ENCODE results near the gene LINC01488. TPM values are rescaled to one million over a fixed set of nuclear protein-coding genes. Genes with fewer than 3 reads are reported as not detected.
A peak's percentile ranks its signal among the peaks of the same experiment; 100 is the strongest.

Gene LINC01488
- total RNA-seq, 1 experiment from 2014 or later, result not detected

- H3K4me3 ChIP-seq, result no peak overlapping the region
- H3K79me2 ChIP-seq (ENCODE audit: low read depth), result 0 out of 2 replicates have a peak, but pooled peaks cover 5% of the 10 kb centered on the region
- TF ChIP-seq CTCF (conservative IDR thresholded peaks at IDR 0.05), result no peak
- no peak for TF ChIP-seq EZH2 (IDR thresholded peaks at IDR 0.05; ENCODE audit: low read depth)
- H3K27ac ChIP-seq, result no peak overlapping the region
- no TSS peak for BruUV-seq (replicated peaks)
- intact Hi-C loops (cut with micrococcal nuclease; ENCODE audit: unreplicated experiment), result no loop called here
- no peaks in the 10 kb centered on the region for H4K20me1 ChIP-seq (ENCODE audit: insufficient read depth)
- POLR2A ChIA-PET (ENCODE audit: unreplicated experiment), result interaction anchor here (0.7 kb wide), 1 partner anchor 752 kb away, joined by 5 read pairs; no protein-coding TSS in a partner anchor
- no peaks in the 10 kb centered on the region for H3K36me3 ChIP-seq (ENCODE audit: low read depth)
- H2AFZ ChIP-seq, result no peak overlapping the region
- no peak for DNase-seq
- no peaks in the 10 kb centered on the region for H3K27me3 ChIP-seq (ENCODE audit: insufficient read depth, low read depth)
- no peak overlapping the region for H3K4me2 ChIP-seq
- H3F3A ChIP-seq (ENCODE audit: insufficient read depth, low read depth), result peaks cover 47% of the 10 kb centered on the region
- no peaks in the 10 kb centered on the region for H3K9me2 ChIP-seq (ENCODE audit: insufficient read depth)
- CTCF ChIA-PET, result no interaction called here
- H3K9me3 ChIP-seq (ENCODE audit: insufficient read depth, low read depth), result no peaks in the 10 kb centered on the region
- H3K4me1 ChIP-seq (replicated peaks; ENCODE audit: insufficient read depth), result peaks cover 64% of the 10 kb centered on the region
Measured at GRCh38 chr11:69446108-69446507, 35.4 kb upstream of the LINC01488 start.

- BruUV-seq (replicated peaks), result no TSS peak
- peaks cover 30% of the 10 kb centered on the region for H3F3A ChIP-seq (ENCODE audit: insufficient read depth, low read depth)
- peak overlapping the region; percentile 24; the same call in 1 of the 2 replicates for H3K4me2 ChIP-seq
- no peak overlapping the region for H3K4me3 ChIP-seq
- no peaks in the 10 kb centered on the region for H3K36me3 ChIP-seq (ENCODE audit: low read depth)
- ChIA-PET POLR2A (ENCODE audit: unreplicated experiment) (interaction anchor here (0.7 to 1.0 kb wide), 2 partner anchors 66 to 150 kb away, joined by 3 to 4 read pairs; no protein-coding TSS in a partner anchor), CTCF (no interaction called here)
- 0 out of 2 replicates have a peak, but pooled peaks cover 5% of the 10 kb centered on the region for H3K79me2 ChIP-seq (ENCODE audit: low read depth)
- H3K9me3 ChIP-seq (ENCODE audit: insufficient read depth, low read depth), result no peaks in the 10 kb centered on the region
- no peak overlapping the region for H3K27ac ChIP-seq
- H4K20me1 ChIP-seq (ENCODE audit: insufficient read depth), result no peaks in the 10 kb centered on the region
- H3K27me3 ChIP-seq (ENCODE audit: insufficient read depth, low read depth), result no peaks in the 10 kb centered on the region
- no peak for TF ChIP-seq CTCF (conservative IDR thresholded peaks at IDR 0.05)
- TF ChIP-seq EZH2 (IDR thresholded peaks at IDR 0.05; ENCODE audit: low read depth), result no peak
- intact Hi-C loops (cut with micrococcal nuclease; ENCODE audit: unreplicated experiment), result no loop called here
- DNase-seq, result peak; percentile 63 to 74
- H3K9me2 ChIP-seq (ENCODE audit: insufficient read depth), result no peaks in the 10 kb centered on the region
- H3K4me1 ChIP-seq (replicated peaks; ENCODE audit: insufficient read depth), result peaks cover 48% of the 10 kb centered on the region
- H2AFZ ChIP-seq, result no peak overlapping the region
Measured at GRCh38 chr11:69447786-69448185, 33.7 kb upstream of the LINC01488 start.

- CTCF ChIA-PET, result interaction anchor here (0.6 kb wide), 1 partner anchor 145 kb away, joined by 3 read pairs; no protein-coding TSS in a partner anchor
- Histone ChIP-seq H3K4me3 (no peak overlapping the region), H3F3A (ENCODE audit: insufficient read depth, low read depth) (peaks cover 24% of the 10 kb centered on the region; the same call in 1 of the 2 replicates), H3K9me3 (ENCODE audit: insufficient read depth, low read depth) (no peaks in the 10 kb centered on the region), H3K4me1 (replicated peaks; ENCODE audit: insufficient read depth) (peaks cover 41% of the 10 kb centered on the region), H3K79me2 (ENCODE audit: low read depth) (0 out of 2 replicates have a peak, but pooled peaks cover 5% of the 10 kb centered on the region), H3K36me3 (ENCODE audit: low read depth) (no peaks in the 10 kb centered on the region), H3K9me2 (ENCODE audit: insufficient read depth) (no peaks in the 10 kb centered on the region), H3K4me2 (no peak overlapping the region), H4K20me1 (ENCODE audit: insufficient read depth) (no peaks in the 10 kb centered on the region), H3K27me3 (ENCODE audit: insufficient read depth, low read depth) (no peaks in the 10 kb centered on the region), H3K27ac (no peak overlapping the region), H2AFZ (no peak overlapping the region)
- no TSS peak for BruUV-seq (replicated peaks)
- intact Hi-C loops (cut with micrococcal nuclease; ENCODE audit: unreplicated experiment), result no loop called here
- POLR2A ChIA-PET (ENCODE audit: unreplicated experiment), result interaction anchor here (1.0 kb wide), 1 partner anchor 65 kb away, joined by 3 read pairs; no protein-coding TSS in a partner anchor
- DNase-seq, result no peak
- TF ChIP-seq EZH2 (IDR thresholded peaks at IDR 0.05; ENCODE audit: low read depth), result no peak
- no peak for TF ChIP-seq CTCF (conservative IDR thresholded peaks at IDR 0.05)
Measured at GRCh38 chr11:69448471-69449284, 32.8 kb upstream of the LINC01488 start.

All from PC-9 (cell line).